ENCODE data around the gene EGLN3. TPM values are rescaled to one million over a fixed set of nuclear protein-coding genes. Genes with fewer than 3 reads are reported as not detected.

EGLN3 gene
- polyA plus RNA-seq (2013, experiment 1 of 2), result 19.5 TPM
- polyA plus RNA-seq (2013, experiment 2 of 2), result 18.1 TPM

DNA sequence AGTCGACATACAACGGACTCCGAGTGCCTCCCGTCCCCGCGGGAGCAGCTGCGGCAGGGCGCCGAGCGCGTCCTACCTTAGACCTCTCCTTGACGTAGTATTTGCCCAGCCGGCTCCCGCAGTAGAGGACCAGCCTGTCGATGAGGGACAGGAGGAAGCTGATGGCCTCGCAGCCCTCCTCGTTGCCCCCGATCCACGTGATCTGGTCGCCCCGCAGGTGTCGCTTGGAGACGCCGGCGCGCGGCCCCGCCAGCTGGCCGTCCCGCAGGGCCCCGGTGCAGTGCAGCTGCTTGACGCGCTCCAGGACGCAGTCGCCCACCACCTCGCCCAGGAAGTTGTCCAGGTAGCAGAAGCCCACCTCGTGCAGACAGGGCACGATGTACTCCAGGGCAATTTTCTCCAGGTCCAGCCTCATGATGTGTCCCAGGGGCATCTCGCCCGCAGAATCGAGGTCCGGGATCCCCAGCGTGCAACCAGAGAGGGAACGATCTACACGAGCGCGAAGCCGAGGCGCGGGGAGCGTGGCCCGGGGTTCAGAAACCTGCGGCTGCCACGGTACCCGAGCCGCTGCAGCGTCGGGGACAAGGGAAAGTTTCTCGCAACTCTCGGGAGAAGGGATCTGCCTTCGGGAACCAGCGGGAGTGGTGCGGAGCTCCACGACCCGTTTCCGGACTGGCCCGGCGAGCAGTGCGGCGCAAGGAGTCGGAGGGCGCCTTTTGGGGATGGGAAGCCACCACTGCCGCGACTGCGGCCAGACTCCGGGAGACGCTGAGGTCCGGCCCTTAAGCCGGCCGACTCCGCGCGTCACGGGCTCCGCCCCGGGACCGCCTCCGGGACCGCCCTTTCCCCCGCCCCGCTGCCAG, at the start of gene EGLN3:
EGLN3 (minus strand) TSS at position 755 of the 863 bp plus-strand sequence; CDS start at position 433, 322 bp downstream.
- no peaks in the 10 kb centered on the region for H3K9me3 ChIP-seq (ENCODE audit: insufficient read depth, low read depth, low read length)
- peak within 1 kb of the TSS; percentile 56 for H3K27ac ChIP-seq (ENCODE audit: low read depth, low read length)
- peaks cover 35% of the 10 kb centered on the region for H3K4me1 ChIP-seq (ENCODE audit: insufficient read depth, low read length)
- H3K9ac ChIP-seq (ENCODE audit: low read depth, low read length), result peak within 1 kb of the TSS; percentile 73
- peaks cover 15% of the 10 kb centered on the region for H3K27me3 ChIP-seq (ENCODE audit: insufficient read depth, low read length)
- H3K36me3 ChIP-seq (ENCODE audit: insufficient read depth, low read length), result peaks cover 7% of the 10 kb centered on the region; the same call in 1 of the 2 replicates
- peak within 1 kb of the TSS; percentile 78 for H3K4me3 ChIP-seq (ENCODE audit: low read length)
- under 1% methylated on average over 91 of the region's 91 CpGs for WGBS

GRCh38 chr14:34000396-34000795, 49.5 kb upstream of the EGLN3 start:
- H3K27me3 ChIP-seq (ENCODE audit: insufficient read depth, low read length), result no peaks in the 10 kb centered on the region

DNA sequence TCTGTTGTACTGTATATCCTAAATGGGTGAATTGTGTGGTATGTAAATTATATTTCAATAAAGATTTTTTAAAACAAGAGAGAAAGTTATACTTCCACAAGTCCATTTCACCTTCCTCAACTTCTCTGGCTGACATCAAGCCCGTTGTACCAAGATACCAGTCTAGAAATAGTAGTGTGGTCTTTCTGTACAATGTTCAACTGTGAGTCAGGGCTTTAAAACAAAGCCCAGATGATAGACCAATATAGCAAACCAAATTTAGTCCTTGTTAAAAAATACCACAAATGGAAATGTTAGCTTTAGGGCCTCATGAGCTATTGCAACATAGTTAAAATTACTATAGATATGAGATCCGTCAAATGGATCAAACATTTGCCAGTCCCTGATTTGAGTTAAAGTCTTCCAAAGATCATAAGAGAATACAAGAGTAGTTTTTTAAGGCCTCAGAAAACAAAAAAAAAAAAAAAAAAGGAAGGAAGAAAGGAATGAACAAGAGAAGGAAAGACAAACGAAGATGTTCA, 49.0 kb upstream of the EGLN3 start:
- Histone ChIP-seq H3K27ac (ENCODE audit: low read depth, low read length) (no peak overlapping the region), H3K27me3 (ENCODE audit: insufficient read depth, low read length) (no peaks in the 10 kb centered on the region), H3K9ac (ENCODE audit: low read depth, low read length) (no peak overlapping the region), H3K4me3 (ENCODE audit: low read length) (no peak overlapping the region), H3K36me3 (ENCODE audit: insufficient read depth, low read length) (no peaks in the 10 kb centered on the region), H3K4me1 (ENCODE audit: insufficient read depth, low read length) (no peaks in the 10 kb centered on the region), H3K9me3 (ENCODE audit: insufficient read depth, low read depth, low read length) (no peaks in the 10 kb centered on the region)
- WGBS, result 70% methylated on average over 1 of the region's 3 CpGs

More at GRCh38 chr14:34000396-34000795, 49.5 kb upstream of the EGLN3 start:
- Histone ChIP-seq H3K9me3 (ENCODE audit: insufficient read depth, low read depth, low read length) (no peaks in the 10 kb centered on the region), H3K27ac (ENCODE audit: low read depth, low read length) (no peak overlapping the region), H3K36me3 (ENCODE audit: insufficient read depth, low read length) (no peaks in the 10 kb centered on the region), H3K4me3 (ENCODE audit: low read length) (no peak overlapping the region), H3K9ac (ENCODE audit: low read depth, low read length) (no peak overlapping the region), H3K4me1 (ENCODE audit: insufficient read depth, low read length) (no peaks in the 10 kb centered on the region)
- 88% methylated on average over 4 of the region's 4 CpGs for WGBS

- no peak overlapping the region for H3K9ac ChIP-seq (ENCODE audit: low read depth, low read length)
- H3K27me3 ChIP-seq (ENCODE audit: insufficient read depth, low read length), result no peaks in the 10 kb centered on the region
- H3K4me1 ChIP-seq (ENCODE audit: insufficient read depth, low read length), result no peaks in the 10 kb centered on the region
- H3K9me3 ChIP-seq (ENCODE audit: insufficient read depth, low read depth, low read length), result no peaks in the 10 kb centered on the region
- no peaks in the 10 kb centered on the region for H3K36me3 ChIP-seq (ENCODE audit: insufficient read depth, low read length)
- no peak overlapping the region for H3K4me3 ChIP-seq (ENCODE audit: low read length)
- H3K27ac ChIP-seq (ENCODE audit: low read depth, low read length), result no peak overlapping the region
- WGBS, result 93% methylated on average over 1 of the region's 2 CpGs
Measured at GRCh38 chr14:33997611-33998010, 46.7 kb upstream of the EGLN3 start.

- H3K27ac ChIP-seq (ENCODE audit: low read depth, low read length), result no peak overlapping the region
- no peaks in the 10 kb centered on the region for H3K27me3 ChIP-seq (ENCODE audit: insufficient read depth, low read length)
Measured at GRCh38 chr14:33996462-33996861, 45.6 kb upstream of the EGLN3 start.

DNA sequence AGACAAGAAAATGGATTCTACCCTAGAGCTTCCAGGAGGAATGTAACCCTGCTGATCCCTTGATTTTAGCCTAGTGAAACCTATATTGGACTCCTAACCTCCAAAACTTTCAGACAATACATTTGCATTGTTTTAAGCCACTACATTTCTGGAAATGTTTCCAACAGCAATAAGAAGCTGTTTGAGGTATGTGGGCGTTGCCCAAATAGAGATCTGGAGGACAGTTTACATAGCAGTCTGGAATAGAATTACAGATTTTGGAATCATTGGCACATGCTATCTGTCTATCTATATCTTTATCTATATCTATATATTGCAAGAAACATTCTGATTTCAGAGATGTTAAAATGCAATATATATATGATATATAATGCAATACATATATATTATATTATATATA, 42.4 kb upstream of the EGLN3 start:
- 94% methylated on average over 1 of the region's 1 CpG for WGBS
- no peak overlapping the region for H3K27ac ChIP-seq (ENCODE audit: low read depth, low read length)
- H3K9ac ChIP-seq (ENCODE audit: low read depth, low read length), result no peak overlapping the region

More at GRCh38 chr14:33996462-33996861, 45.6 kb upstream of the EGLN3 start:
- Histone ChIP-seq H3K4me1 (ENCODE audit: insufficient read depth, low read length) (no peaks in the 10 kb centered on the region), H3K36me3 (ENCODE audit: insufficient read depth, low read length) (no peaks in the 10 kb centered on the region), H3K4me3 (ENCODE audit: low read length) (no peak overlapping the region), H3K9ac (ENCODE audit: low read depth, low read length) (no peak overlapping the region), H3K9me3 (ENCODE audit: insufficient read depth, low read depth, low read length) (no peaks in the 10 kb centered on the region)
- 97% methylated on average over 8 of the region's 8 CpGs for WGBS

GRCh38 chr14:33992274-33993007, 41.6 kb upstream of the EGLN3 start:
- no peaks in the 10 kb centered on the region for H3K9me3 ChIP-seq (ENCODE audit: insufficient read depth, low read depth, low read length)
- peaks cover 5% of the 10 kb centered on the region; the same call in 1 of the 2 replicates for H3K4me1 ChIP-seq (ENCODE audit: insufficient read depth, low read length)
- H3K27me3 ChIP-seq (ENCODE audit: insufficient read depth, low read length), result no peaks in the 10 kb centered on the region
- H3K36me3 ChIP-seq (ENCODE audit: insufficient read depth, low read length), result no peaks in the 10 kb centered on the region
- no peak overlapping the region for H3K4me3 ChIP-seq (ENCODE audit: low read length)
- no peak overlapping the region for H3K9ac ChIP-seq (ENCODE audit: low read depth, low read length)
- H3K27ac ChIP-seq (ENCODE audit: low read depth, low read length), result no peak overlapping the region
- WGBS, result over 99% methylated on average over 2 of the region's 3 CpGs

More for the DNA sequence above, 42.4 kb upstream of the EGLN3 start:
- no peak overlapping the region for H3K4me3 ChIP-seq (ENCODE audit: low read length)
- no peaks in the 10 kb centered on the region for H3K27me3 ChIP-seq (ENCODE audit: insufficient read depth, low read length)
- peaks cover 5% of the 10 kb centered on the region; the same call in 1 of the 2 replicates for H3K4me1 ChIP-seq (ENCODE audit: insufficient read depth, low read length)
- H3K9me3 ChIP-seq (ENCODE audit: insufficient read depth, low read depth, low read length), result no peaks in the 10 kb centered on the region
- H3K36me3 ChIP-seq (ENCODE audit: insufficient read depth, low read length), result no peaks in the 10 kb centered on the region

DNA sequence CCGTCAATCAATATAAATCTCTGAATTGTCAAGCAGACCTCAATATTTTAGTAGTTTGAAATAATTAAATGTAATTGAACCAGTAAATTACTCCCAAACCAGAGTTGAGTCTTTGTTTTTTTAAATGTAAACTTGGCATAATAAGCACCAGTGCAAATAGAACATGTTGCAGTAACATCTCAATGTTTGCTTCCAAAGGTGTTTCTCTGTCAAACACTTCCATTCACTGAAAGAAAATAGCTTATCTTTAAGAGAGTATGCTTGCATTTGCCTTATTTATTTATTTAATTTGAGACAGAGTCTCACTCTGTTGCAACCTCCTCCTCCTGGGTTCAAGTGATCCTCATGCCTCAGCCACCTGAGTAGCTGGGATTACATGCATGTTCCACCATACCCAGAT, 39.9 kb upstream of the EGLN3 start:
- peaks cover 5% of the 10 kb centered on the region; the same call in 1 of the 2 replicates for H3K4me1 ChIP-seq (ENCODE audit: insufficient read depth, low read length)

DNA sequence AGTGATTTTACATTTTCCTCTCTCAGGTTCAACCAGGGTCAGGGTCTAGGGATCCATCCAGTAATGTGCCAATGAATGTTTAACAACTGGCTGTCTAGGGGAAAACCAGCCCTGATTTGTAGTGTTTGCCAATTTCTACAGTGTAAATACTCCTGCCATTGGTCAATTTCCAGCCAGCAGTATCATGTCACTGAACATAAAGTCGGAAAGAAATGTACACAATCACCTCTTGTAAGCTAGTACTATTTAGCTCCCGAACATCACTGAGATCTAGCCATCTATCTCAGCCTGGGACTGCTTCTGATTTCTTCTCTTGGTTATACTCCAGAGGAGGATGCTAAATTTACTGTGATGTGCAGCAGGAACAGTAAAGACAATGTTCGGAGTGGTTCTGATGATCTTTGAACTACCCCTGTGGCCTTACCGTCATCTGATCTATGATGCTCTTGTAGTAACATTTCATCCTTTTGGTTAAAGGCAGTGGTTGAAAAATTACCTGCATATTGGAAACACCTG, 36.7 kb upstream of the EGLN3 start:
- Histone ChIP-seq H3K27me3 (ENCODE audit: insufficient read depth, low read length) (no peaks in the 10 kb centered on the region), H3K9ac (ENCODE audit: low read depth, low read length) (no peak overlapping the region), H3K9me3 (ENCODE audit: insufficient read depth, low read depth, low read length) (peaks cover 10% of the 10 kb centered on the region; the same call in 1 of the 2 replicates), H3K36me3 (ENCODE audit: insufficient read depth, low read length) (no peaks in the 10 kb centered on the region), H3K4me1 (ENCODE audit: insufficient read depth, low read length) (peaks cover 5% of the 10 kb centered on the region; the same call in 1 of the 2 replicates), H3K4me3 (ENCODE audit: low read length) (no peak overlapping the region), H3K27ac (ENCODE audit: low read depth, low read length) (no peak overlapping the region)
- WGBS, result 95% methylated on average over 4 of the region's 4 CpGs

More for the DNA sequence above, 39.9 kb upstream of the EGLN3 start:
- no peaks in the 10 kb centered on the region for H3K36me3 ChIP-seq (ENCODE audit: insufficient read depth, low read length)
- 0 out of 2 replicates have a peak, but pooled peaks cover under 1% of the 10 kb centered on the region for H3K9me3 ChIP-seq (ENCODE audit: insufficient read depth, low read depth, low read length)
- no peak overlapping the region for H3K9ac ChIP-seq (ENCODE audit: low read depth, low read length)
- WGBS, result no CpG with 5 or more reads among the region's 1 CpG
- no peak overlapping the region for H3K27ac ChIP-seq (ENCODE audit: low read depth, low read length)
- H3K27me3 ChIP-seq (ENCODE audit: insufficient read depth, low read length), result no peaks in the 10 kb centered on the region
- H3K4me3 ChIP-seq (ENCODE audit: low read length), result no peak overlapping the region

DNA sequence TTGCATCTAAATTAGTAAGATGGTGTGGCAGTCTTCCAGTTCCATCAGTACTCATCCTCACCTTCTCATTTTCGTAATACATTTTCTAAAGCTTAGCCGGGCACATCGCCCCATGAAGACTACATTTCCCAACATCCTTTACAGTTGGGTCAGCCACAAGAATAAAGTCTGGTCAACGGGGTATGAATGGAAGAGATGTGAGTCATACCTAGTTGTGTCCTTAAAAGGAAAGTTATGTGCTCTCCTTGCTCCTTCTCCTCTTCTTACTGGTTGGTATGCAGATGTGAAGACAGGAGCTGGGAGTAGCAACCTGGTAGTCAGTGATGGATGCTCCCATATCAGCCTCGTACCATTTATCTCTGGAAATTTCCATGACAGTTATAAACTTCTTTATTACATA, 35.9 kb upstream of the EGLN3 start:
- Histone ChIP-seq H3K9me3 (ENCODE audit: insufficient read depth, low read depth, low read length) (peaks cover 10% of the 10 kb centered on the region; the same call in 1 of the 2 replicates), H3K36me3 (ENCODE audit: insufficient read depth, low read length) (no peaks in the 10 kb centered on the region), H3K4me3 (ENCODE audit: low read length) (no peak overlapping the region), H3K27ac (ENCODE audit: low read depth, low read length) (peak overlapping the region; percentile 10; the same call in 1 of the 2 replicates), H3K4me1 (ENCODE audit: insufficient read depth, low read length) (peaks cover 5% of the 10 kb centered on the region; the same call in 1 of the 2 replicates), H3K9ac (ENCODE audit: low read depth, low read length) (no peak overlapping the region), H3K27me3 (ENCODE audit: insufficient read depth, low read length) (no peaks in the 10 kb centered on the region)
- WGBS, result 84% methylated on average over 5 of the region's 5 CpGs

Data from HUES64 (cell line).